Stimulated activated CD4-positive, alpha-beta T cell treated with anti-CD3 and anti-CD28 coated beads, Interleukin-2, amount 100 ng/mL, for 48 hours (primary cell): ENCODE data around the gene MRPL42.
"Not testable (repeated sequence)": the region's sequence is repeated elsewhere in the genome, so short reads cannot be mapped to it uniquely, and the experiment has no call there.

Source experiments
- DNase-seq, 2 donors: peaks; one replicate each; pipeline ENCODE4 v3.0.0-alpha.2; 2020

Gene MRPL42

DNA sequence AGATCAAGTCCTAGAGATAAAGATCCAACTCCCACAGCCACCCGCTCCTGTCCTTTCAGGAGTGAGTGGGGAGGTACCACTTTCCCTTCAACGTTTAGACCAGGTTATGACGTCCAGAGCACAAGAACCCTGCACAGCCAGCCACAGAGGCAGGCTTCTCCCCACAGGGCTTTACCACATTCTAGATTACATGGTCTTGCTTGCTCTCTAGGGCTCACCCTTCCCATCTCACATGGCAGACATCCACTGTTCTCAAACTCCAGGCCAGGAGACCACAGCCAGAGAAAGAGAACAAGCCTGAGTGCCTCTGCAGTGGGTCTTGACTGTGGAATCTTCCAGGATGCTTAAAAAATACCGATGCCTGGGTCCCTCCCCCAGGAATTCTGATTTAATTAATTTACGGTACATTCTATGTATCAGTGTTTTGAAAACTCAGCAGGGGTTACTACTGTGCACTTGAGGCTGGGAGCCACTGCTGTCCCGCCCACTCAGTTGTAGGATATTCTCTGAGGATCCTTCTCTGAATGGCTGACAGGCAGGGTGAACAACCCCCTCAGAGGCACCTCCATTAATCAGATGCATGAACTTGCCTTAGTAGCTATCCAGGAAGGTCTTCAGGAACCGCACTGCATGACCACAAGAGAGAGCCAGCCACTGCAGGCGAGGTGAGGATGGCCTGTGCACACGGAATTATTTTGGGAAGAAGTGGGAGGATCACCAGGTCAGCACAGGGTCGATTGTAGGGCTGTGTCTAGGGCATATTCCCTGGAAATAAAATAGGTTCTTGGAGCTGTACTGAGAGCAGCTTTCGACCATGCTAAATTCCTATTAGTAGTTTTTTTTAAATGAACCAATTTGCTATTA, 83.7 kb downstream of the MRPL42 start:
- DNase-seq: no peak

DNA sequence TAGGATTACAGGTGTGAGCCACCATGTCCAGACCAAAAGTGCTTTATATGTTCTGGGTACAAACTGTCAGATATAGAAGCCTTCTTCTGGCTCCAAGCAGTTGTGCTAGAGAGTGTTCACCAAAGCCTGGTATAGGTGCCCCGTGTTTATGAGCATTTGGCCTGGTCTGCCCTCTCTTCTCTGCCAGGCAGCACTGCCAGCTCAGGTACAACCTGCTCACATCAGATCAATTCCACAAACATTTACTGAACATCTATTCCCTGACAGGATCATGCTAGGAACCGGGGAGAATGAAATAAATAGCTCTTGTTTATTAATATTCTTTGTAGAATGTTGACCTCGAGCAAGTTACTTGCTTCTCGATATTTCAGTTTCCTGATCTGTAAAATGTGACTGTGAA, 85.1 kb downstream of the MRPL42 start:
- no peak for DNase-seq

DNA sequence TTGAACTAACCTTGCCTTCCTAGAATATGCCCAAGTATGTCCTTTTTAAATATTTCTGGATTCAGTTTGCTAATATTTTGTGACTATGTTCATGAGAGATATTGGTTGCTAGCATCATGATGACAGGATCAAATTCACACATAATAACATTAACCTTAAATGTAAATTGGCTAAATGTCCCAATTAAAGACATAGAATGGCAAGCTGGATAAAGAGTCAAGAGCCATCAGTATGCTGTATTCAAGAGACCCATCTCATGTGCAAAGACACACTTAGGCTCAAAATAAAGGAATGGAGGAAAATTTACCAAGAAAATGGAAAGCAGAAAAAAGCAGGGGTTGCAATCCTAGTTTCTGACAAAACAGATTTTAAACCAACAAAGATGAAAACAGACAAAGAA, 90.6 kb downstream of the MRPL42 start:
- not testable (repeated sequence) for DNase-seq

DNA sequence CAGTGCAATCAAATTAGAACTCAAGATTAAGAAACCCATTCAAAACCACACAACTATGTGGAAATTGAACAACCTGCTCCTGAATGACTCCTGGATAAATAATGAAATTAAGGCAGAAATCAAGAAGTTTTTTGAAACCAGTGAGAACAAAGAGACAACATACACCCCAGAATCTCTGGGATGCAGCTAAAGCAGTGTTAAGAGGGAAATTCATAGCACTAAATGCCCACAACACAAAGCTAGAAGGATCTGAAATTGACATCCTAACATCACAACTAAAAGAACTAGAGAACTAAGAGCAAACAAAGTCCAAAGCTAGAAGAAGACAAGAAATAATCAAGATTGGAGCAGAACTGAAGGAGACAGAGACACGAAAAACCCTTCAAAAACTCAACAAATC, 91.4 kb downstream of the MRPL42 start:
- DNase-seq: not testable (repeated sequence)

DNA sequence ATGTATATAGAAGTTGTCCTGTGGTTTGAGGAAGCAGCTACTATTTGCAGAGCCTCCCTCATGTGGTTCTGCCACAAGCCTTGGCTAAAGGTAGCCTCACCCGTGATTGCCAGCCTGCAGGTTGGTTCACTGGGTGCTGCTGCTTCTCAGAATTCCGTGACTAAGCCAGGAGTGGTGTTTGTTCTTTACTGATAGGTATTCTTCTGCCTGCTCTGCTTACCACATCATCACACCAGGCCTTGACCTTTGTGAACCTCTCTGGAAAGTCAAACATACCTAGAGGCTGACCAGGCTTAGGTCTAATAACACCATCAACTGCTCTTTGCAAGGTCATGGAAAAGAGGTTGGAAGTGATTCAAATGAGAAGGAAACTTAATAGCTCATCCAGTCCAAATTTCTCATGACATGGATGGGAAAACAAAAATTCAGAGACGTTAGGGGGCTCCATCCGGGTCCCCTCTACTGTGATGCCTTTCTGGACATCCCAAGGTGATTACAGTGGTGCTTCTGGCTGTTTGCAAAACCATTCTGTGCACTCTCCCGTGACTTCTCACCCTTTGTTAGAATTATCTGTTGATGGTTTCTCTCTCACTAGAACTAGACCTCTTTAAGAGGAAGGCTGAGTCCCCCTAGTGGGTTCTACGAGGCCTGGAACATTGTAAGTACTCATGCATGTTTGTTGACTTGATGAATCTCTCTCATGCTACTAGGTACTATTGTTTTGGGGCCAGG, 96.7 kb downstream of the MRPL42 start:
- DNase-seq: no peak

DNA sequence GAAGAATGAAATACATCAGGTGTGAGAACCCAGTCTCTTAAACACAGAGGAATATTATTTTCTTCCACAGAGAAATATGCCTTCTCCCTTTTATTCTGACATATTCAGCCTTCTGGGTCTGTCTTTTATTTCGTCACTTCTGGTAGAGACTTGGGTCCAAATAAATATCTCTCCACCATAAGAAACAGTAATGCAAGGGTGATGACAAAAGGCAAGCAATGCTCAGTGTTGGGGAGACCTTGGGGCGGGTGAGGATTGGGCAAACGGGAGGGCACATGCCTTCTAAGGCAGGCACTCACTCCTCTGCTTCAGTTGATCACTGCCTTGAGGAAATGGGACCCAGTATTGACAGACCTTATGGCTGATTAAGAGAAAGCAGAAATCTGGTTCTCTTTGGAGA, 98.4 kb downstream of the MRPL42 start:
- DNase-seq: no peak
